Measurements from ENCODE around the gene PDE8B.

GRCh38 chr5:77298146-77298545 is 87.7 kb downstream of the PDE8B start:
- TF ChIP-seq CTCF (IDR thresholded peaks at IDR 0.05): no peak
- TF ChIP-seq POLR2AphosphoS5 (IDR thresholded peaks at IDR 0.05): no peak

All from suprapubic skin (tissue), 3 donors.